SU-DHL-6 (cell line): ENCODE measurements around the gene RALGAPA1.

Experiments
- CTCF ChIP-seq: fragments of 200-600 bp; sonication (generic); IDR thresholded peaks from one replicate; pipeline ENCODE4 v1.5.1; 2017; ENCODE audit warnings: antibody characterized with exemption, mild to moderate bottlenecking, low read length, moderate library complexity; ENCODE audit not compliant: insufficient read depth, poor library complexity, severe bottlenecking
- EZH2phosphoT487 ChIP-seq: fragments of 200-600 bp; sonication (generic), shearing (Covaris generic); conservative IDR thresholded peaks from 2 replicates; pipeline ENCODE4 v1.6.1; 2018; ENCODE audit warnings: mild to moderate bottlenecking, antibody characterized with exemption, low read length, moderate library complexity, mixed read lengths

- TF ChIP-seq CTCF, result no peak
- no peak for TF ChIP-seq EZH2phosphoT487
Observed at GRCh38 chr14:35789651-35790050, 19.4 kb downstream of the RALGAPA1 start.
